Hepatocyte (in vitro differentiated cells): ENCODE measurements around the gene DHRS11. TPM values are rescaled to one million over a fixed set of nuclear protein-coding genes. Genes with fewer than 3 reads are reported as not detected.

Experiments used
- DNase-seq: peaks from one replicate; pipeline ENCODE4 v3.0.0-alpha.2; 2016; ENCODE audit warnings: low spot score
- H2AFZ ChIP-seq: fragments of 200-600 bp; sonication (generic); 2 replicates; pipeline ENCODE4 v1.6.0; 2016; ENCODE audit warnings: antibody characterized with exemption, mild to moderate bottlenecking
- H3K27ac ChIP-seq: fragments of 200-600 bp; sonication (generic); 2 replicates; pipeline ENCODE4 v1.5.1; 2016; ENCODE audit warnings: mild to moderate bottlenecking
- H3K27me3 ChIP-seq: fragments of 200-600 bp; sonication (generic); 2 replicates; pipeline ENCODE4 v1.6.1; 2016
- H3K36me3 ChIP-seq: fragments of 200-600 bp; sonication (generic); replicated peaks from 2 replicates; pipeline ENCODE4 v1.5.1; 2016; ENCODE audit warnings: low read depth; ENCODE audit not compliant: insufficient read depth
- H3K4me1 ChIP-seq: fragments of 200-600 bp; sonication (generic); 2 replicates; pipeline ENCODE4 v1.5.1; 2016; ENCODE audit warnings: mild to moderate bottlenecking, moderate library complexity; ENCODE audit not compliant: insufficient read depth
- H3K4me2 ChIP-seq: fragments of 200-600 bp; sonication (generic); 2 replicates; pipeline ENCODE4 v1.6.0; 2016
- H3K4me3 ChIP-seq: fragments of 200-600 bp; sonication (generic); 2 replicates; pipeline ENCODE4 v1.5.1; 2016; ENCODE audit warnings: mild to moderate bottlenecking
- H3K79me2 ChIP-seq: fragments of 200-600 bp; sonication (generic); 2 replicates; pipeline ENCODE4 v1.6.0; 2017; ENCODE audit warnings: mild to moderate bottlenecking
- H3K9me2 ChIP-seq: fragments of 200-600 bp; sonication (generic); replicated peaks from 2 replicates; pipeline ENCODE4 v1.6.0; 2017; ENCODE audit warnings: mild to moderate bottlenecking; ENCODE audit not compliant: insufficient read depth
- H3K9me3 ChIP-seq: fragments of 200-600 bp; sonication (generic); 2 replicates; pipeline ENCODE4 v1.5.1; 2016; ENCODE audit warnings: low read depth, mild to moderate bottlenecking
- H4K20me1 ChIP-seq: fragments of 200-600 bp; sonication (generic); 2 replicates; pipeline ENCODE4 v1.6.0; 2016; ENCODE audit warnings: mild to moderate bottlenecking; ENCODE audit not compliant: insufficient read depth, poor library complexity, severe bottlenecking
- CTCF ChIP-seq: fragments of 200-600 bp; sonication (generic); IDR thresholded peaks from 2 replicates; pipeline ENCODE4 v1.5.1; 2016; ENCODE audit warnings: antibody characterized with exemption, mild to moderate bottlenecking; ENCODE audit not compliant: poor library complexity
- EZH2 ChIP-seq: fragments of 200-600 bp; sonication (generic); IDR thresholded peaks from 2 replicates; pipeline ENCODE4 v1.6.1; 2016; ENCODE audit warnings: antibody characterized with exemption, mild to moderate bottlenecking, borderline replicate concordance
- EZH2phosphoT487 ChIP-seq: fragments of 200-600 bp; sonication (generic); IDR thresholded peaks from one replicate; pipeline ENCODE4 v1.6.1; 2018; ENCODE audit warnings: antibody characterized with exemption, mild to moderate bottlenecking, low read depth, moderate library complexity; ENCODE audit not compliant: unreplicated experiment, severe bottlenecking
- WGBS: methylation state at CpG from one replicate; pipeline ENCODE4 v1.1.6; 2016; ENCODE audit warnings: low lambda C conversion rate; ENCODE audit errors: missing lambda C conversion rate; 5-methylcytosine and 5-hydroxymethylcytosine counted together
- polyA plus RNA-seq: library from polyadenylated mRNA; unstranded; fragments of >200 nt; fragmentation: Nextera tagmentation; extraction: Ambion mirVana; gene quantifications from 2 replicates; pipeline ENCODE4 v1.2.1, GENCODE V29; 2016
- total RNA-seq: library from RNA; depleted of rRNA; stranded (reverse); fragments of >200 nt; gene quantifications from 2 replicates; pipeline ENCODE4 v1.2.3, GENCODE V29; 2014

DHRS11 gene
- total and polyA plus RNA-seq, 2 experiments from 2014 or later = 33.2 to 49.8 TPM

- Histone ChIP-seq H3K27me3 (no peaks in the 10 kb centered on the region), H3K9me2 (no peaks in the 10 kb centered on the region), H2AFZ (peak within 1 kb of the TSS; percentile 88), H3K27ac (peak within 1 kb of the TSS; percentile 99), H3K4me3 (peak within 1 kb of the TSS; percentile 82), H3K36me3 (no peaks in the 10 kb centered on the region), H3K9me3 (no peaks in the 10 kb centered on the region), H3K79me2 (peaks cover 66% of the 10 kb centered on the region), H3K4me1 (peaks cover 24% of the 10 kb centered on the region), H3K4me2 (peak within 1 kb of the TSS; percentile 91), H4K20me1 (peaks cover 36% of the 10 kb centered on the region)
- DNase-seq = peak; percentile 98
- no peak for TF ChIP-seq CTCF
- TF ChIP-seq EZH2phosphoT487 = no peak
- TF ChIP-seq EZH2 = no peak
- WGBS = 2% methylated on average over 34 of the region's 71 CpGs
These were observed 47.2 kb upstream of the DHRS11 start, which contains the start of gene GGNBP2 for GRCh38 chr17:36544307-36545076. Gene GGNBP2, plus strand, starts transcription at chr17:36544919. Its CDS starts 806 bp downstream, at chr17:36545725.

- peaks cover 42% of the 10 kb centered on the region for H4K20me1 ChIP-seq
- no peaks in the 10 kb centered on the region for H3K36me3 ChIP-seq
- H3K4me3 ChIP-seq = peak overlapping the region; percentile 63
- no peak for DNase-seq
- peak overlapping the region; percentile 88 for H2AFZ ChIP-seq
- WGBS = 5% methylated on average over 10 of the region's 38 CpGs
- TF ChIP-seq EZH2phosphoT487 (no peak), CTCF (no peak), EZH2 (no peak)
- H3K4me1 ChIP-seq = peaks cover 24% of the 10 kb centered on the region
- no peaks in the 10 kb centered on the region for H3K9me3 ChIP-seq
- peak overlapping the region; percentile 89 for H3K4me2 ChIP-seq
- no peaks in the 10 kb centered on the region for H3K9me2 ChIP-seq
- H3K27ac ChIP-seq = peak overlapping the region; percentile 99
- peaks cover 72% of the 10 kb centered on the region for H3K79me2 ChIP-seq
- H3K27me3 ChIP-seq = no peaks in the 10 kb centered on the region
These were observed 46.6 kb upstream of the DHRS11 start for GRCh38 chr17:36545077-36545464.

DNA sequence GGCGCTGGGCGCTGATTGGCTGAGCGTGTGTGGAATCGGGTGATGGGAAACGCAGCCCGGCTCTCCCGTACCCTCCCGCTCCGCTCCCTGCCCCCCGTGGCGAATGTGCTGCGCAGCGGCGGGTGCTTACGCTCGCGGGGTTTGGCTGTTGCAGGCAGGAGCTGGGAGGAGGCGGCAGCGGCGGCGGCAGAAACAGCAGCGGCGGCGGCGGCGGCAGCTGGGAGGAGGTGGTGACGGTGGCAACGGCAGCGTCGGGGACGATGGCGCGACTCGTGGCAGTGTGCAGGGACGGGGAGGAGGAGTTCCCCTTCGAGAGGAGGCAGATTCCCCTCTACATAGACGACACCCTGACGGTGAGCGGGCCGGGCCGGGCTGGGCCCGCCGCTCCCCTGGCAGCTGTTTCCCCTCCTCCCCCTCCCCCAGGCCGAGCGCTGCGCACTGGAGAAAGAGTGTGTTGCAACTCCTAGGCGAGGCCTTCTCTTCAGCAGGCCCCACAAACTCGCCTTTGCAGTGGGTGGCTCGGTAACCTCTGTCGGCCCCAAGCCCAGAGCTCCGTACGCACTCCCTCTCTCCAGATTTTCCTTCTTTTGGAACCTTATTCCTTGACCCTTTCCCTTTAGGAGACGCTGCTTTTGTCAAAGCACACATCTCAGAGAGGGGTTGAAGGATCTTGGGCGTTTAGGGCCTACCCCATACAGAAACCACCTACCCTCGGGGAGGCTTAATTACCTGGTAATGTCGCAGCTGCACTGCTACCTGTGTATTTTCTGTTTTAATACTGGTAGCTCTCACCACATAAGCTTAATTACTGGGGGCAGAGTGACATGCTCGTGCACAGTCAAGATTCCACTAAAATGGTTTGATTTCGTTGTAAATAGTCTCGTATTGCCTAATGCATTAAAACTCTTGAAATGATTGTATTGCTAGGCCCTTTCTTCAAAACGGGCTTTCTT, 45.9 kb upstream of the DHRS11 start:
- peak; percentile 99 for DNase-seq
- Histone ChIP-seq H2AFZ (no peak overlapping the region), H3K27ac (peak overlapping the region; percentile 94), H3K27me3 (no peaks in the 10 kb centered on the region), H3K79me2 (peaks cover 78% of the 10 kb centered on the region), H3K36me3 (no peaks in the 10 kb centered on the region), H3K4me3 (peak overlapping the region; percentile 82), H3K9me3 (no peaks in the 10 kb centered on the region), H3K4me2 (peak overlapping the region; percentile 91), H4K20me1 (peaks cover 49% of the 10 kb centered on the region), H3K4me1 (peaks cover 24% of the 10 kb centered on the region), H3K9me2 (no peaks in the 10 kb centered on the region)
- TF ChIP-seq CTCF = no peak
- no peak for TF ChIP-seq EZH2
- no peak for TF ChIP-seq EZH2phosphoT487
- WGBS = 4% methylated on average over 20 of the region's 60 CpGs
